ENCODE data around the gene OGFOD1.

DNA sequence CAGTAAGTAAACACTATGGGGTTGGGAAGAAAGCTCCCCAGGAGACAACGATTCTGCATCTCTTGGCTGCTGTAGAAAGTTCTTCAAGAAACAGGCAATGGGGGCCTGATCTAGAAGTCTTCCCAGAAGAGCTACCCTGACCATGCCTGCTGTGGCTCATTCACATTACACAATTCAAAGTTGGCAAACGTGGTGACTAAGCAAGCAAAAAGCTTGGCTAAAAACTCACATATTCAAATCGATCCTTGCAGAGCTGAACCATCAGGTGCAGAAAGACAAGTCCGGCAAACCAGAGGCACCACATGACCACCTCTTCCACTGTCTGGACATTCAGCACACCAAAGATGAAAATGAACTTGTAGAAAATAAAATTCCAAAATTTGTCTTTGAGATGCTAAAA lies 42.2 kb upstream of the OGFOD1 start:
- TF ChIP-seq POLR2AphosphoS5 (IDR thresholded peaks at IDR 0.05; ENCODE audit: low read depth, low read length) (no peak), TAF1 (IDR thresholded peaks at IDR 0.05; ENCODE audit: borderline replicate concordance, insufficient read depth, low read length) (no peak)
- TF ChIP-seq, protein P1, sequence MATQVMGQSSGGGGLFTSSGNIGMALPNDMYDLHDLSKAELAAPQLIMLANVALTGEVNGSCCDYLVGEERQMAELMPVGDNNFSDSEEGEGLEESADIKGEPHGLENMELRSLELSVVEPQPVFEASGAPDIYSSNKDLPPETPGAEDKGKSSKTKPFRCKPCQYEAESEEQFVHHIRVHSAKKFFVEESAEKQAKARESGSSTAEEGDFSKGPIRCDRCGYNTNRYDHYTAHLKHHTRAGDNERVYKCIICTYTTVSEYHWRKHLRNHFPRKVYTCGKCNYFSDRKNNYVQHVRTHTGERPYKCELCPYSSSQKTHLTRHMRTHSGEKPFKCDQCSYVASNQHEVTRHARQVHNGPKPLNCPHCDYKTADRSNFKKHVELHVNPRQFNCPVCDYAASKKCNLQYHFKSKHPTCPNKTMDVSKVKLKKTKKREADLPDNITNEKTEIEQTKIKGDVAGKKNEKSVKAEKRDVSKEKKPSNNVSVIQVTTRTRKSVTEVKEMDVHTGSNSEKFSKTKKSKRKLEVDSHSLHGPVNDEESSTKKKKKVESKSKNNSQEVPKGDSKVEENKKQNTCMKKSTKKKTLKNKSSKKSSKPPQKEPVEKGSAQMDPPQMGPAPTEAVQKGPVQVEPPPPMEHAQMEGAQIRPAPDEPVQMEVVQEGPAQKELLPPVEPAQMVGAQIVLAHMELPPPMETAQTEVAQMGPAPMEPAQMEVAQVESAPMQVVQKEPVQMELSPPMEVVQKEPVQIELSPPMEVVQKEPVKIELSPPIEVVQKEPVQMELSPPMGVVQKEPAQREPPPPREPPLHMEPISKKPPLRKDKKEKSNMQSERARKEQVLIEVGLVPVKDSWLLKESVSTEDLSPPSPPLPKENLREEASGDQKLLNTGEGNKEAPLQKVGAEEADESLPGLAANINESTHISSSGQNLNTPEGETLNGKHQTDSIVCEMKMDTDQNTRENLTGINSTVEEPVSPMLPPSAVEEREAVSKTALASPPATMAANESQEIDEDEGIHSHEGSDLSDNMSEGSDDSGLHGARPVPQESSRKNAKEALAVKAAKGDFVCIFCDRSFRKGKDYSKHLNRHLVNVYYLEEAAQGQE (IDR thresholded peaks at IDR 0.05; ENCODE audit: insufficient read depth in 1 of 2, low read depth in 2 of 2, low read length in 2 of 2) = no peak

Data from PFSK-1 (cell line).